GM19193 (cell line): ENCODE results near the gene HPN.

ENCODE experiments used
- POLR2A ChIP-seq: IDR thresholded peaks from 4 replicates; pipeline ENCODE4 v1.6.1; 2011; ENCODE audit not compliant: insufficient read depth, insufficient read length; ENCODE audit errors: extremely low read depth

HPN gene

GRCh38 chr19:35021596-35021995 is 19.9 kb upstream of the HPN start:
- TF ChIP-seq POLR2A: no peak

GRCh38 chr19:35022460-35022859 is 19.1 kb upstream of the HPN start:
- no peak for TF ChIP-seq POLR2A

- no peak for TF ChIP-seq POLR2A
Observed at GRCh38 chr19:35023428-35023827, 18.1 kb upstream of the HPN start.

- TF ChIP-seq POLR2A: no peak
Observed at GRCh38 chr19:35024095-35024494, 17.4 kb upstream of the HPN start.

GRCh38 chr19:35025969-35026368 is 15.6 kb upstream of the HPN start:
- TF ChIP-seq POLR2A: no peak

GRCh38 chr19:35026418-35026817 is 15.1 kb upstream of the HPN start:
- no peak for TF ChIP-seq POLR2A

- TF ChIP-seq POLR2A: no peak
Observed at GRCh38 chr19:35027009-35027408, 14.5 kb upstream of the HPN start.

- TF ChIP-seq POLR2A: no peak
Observed at GRCh38 chr19:35027851-35028599, 13.5 kb upstream of the HPN start.

- no peak for TF ChIP-seq POLR2A
Observed at GRCh38 chr19:35029737-35030256, 11.7 kb upstream of the HPN start.

- no peak for TF ChIP-seq POLR2A
Observed at GRCh38 chr19:35030257-35031071, 11.1 kb upstream of the HPN start, which contains the start of gene SCN1B. Gene SCN1B, plus strand, starts transcription at chr19:35030470. Its CDS starts 351 bp downstream, at chr19:35030821.

GRCh38 chr19:35031072-35031881 is 10.2 kb upstream of the HPN start:
- TF ChIP-seq POLR2A: no peak

GRCh38 chr19:35032356-35032865 is 9.1 kb upstream of the HPN start:
- TF ChIP-seq POLR2A: no peak

GRCh38 chr19:35033067-35034004 is 8.2 kb upstream of the HPN start:
- no peak for TF ChIP-seq POLR2A
